Activated naive CD4-positive, alpha-beta T cell (primary cell): Measurements from ENCODE around the gene CAPN3.

Experiments
- DNase-seq, 4 experiments: peaks; one replicate each; lab custom pipeline; 2025; lab: John Stamatoyannopoulos, UW

The CAPN3 gene

DNA sequence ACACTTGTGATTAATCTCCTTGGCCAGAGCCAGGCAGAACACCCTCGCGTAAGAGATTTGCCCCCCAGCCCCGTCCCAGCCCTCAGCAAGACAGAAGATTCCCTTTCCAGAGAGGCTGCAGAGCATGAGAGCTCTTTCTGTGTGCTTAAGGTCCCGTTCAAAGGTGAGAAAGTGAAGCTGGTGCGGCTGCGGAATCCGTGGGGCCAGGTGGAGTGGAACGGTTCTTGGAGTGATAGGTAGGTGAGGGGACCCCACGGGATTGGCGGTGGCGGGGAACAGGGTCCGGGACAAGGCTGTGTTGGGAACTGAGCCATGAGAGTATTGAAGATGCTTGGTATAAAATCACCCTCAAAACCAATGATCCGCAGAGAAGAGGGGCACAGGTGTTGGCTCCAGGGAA is 34.8 kb downstream of the CAPN3 start:
- DNase-seq, result no peak

GRCh38 chr15:42395838-42396237 is 36.5 kb downstream of the CAPN3 start:
- no peak for DNase-seq

GRCh38 chr15:42401544-42402454 is 42.5 kb downstream of the CAPN3 start:
- DNase-seq, result no peak

GRCh38 chr15:42402455-42403205 is 43.3 kb downstream of the CAPN3 start:
- DNase-seq, result no peak

GRCh38 chr15:42403389-42403788 is 44.1 kb downstream of the CAPN3 start:
- DNase-seq, result no peak

DNA sequence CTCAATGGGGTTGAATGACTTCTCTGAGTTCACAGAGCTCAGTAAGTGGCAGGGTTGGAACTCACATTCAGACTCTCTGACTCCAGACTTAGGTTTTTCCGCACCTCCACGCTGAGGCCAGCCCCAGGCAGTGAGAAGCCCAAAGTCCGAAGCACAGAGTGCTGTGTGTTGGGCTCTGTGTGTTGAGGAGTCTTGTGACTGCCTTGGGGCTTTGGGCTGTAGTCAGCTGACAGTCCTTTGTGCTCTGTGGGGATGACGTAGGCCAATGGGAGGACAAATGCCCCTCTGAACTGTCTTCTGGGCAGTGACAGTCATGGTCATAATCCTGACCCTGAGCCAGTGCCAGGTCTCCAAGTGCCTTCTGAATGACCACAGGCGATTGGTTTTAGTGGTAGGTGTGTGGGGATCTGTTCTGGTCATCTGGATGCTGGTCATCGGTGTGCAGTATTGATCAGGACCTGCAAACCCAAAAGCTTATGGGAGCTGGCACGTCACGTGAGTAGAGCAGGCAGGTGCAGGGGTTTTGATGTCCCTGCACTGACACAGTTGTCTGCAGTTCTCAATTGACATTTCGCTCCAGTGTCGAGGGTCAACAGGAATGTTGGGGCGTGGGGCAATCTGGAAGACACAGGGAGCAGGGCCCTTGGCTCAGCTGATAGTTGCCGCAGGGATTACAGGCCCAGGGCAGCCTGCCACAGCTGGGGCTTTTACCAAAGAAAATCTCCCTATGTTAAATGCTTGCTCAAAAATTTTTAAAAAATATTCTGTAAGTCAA is 45.3 kb downstream of the CAPN3 start:
- no peak for DNase-seq

GRCh38 chr15:42405863-42406482 is 46.7 kb downstream of the CAPN3 start:
- no peak for DNase-seq

GRCh38 chr15:42408178-42408577 is 48.9 kb downstream of the CAPN3 start:
- DNase-seq, result no peak

DNA sequence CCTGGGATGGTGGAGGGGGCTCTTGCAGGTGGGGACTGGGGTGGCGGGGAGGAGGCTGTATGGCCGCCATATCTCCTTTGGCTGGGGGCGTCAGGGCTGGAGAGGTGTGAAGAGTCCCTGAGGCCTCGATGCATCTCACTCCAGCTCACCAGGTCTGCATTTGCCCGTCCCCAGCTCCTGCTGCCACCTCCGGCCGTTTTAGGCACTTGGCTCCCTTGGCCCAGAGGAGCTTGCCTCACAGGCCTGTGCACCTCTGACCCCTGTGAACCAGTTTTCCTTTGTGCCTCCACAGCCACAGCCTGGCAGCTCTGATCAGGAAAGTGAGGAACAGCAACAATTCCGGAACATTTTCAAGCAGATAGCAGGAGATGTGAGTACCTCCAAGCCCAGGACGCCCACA is 49.7 kb downstream of the CAPN3 start:
- DNase-seq, result no peak

DNA sequence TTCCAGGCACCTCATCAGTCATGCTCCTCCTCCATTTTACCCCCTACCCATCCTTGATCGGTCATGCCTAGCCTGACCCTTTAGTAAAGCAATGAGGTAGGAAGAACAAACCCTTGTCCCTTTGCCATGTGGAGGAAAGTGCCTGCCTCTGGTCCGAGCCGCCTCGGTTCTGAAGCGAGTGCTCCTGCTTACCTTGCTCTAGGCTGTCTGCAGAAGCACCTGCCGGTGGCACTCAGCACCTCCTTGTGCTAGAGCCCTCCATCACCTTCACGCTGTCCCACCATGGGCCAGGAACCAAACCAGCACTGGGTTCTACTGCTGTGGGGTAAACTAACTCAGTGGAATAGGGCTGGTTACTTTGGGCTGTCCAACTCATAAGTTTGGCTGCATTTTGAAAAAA is 52.6 kb downstream of the CAPN3 start:
- DNase-seq, result no peak

DNA sequence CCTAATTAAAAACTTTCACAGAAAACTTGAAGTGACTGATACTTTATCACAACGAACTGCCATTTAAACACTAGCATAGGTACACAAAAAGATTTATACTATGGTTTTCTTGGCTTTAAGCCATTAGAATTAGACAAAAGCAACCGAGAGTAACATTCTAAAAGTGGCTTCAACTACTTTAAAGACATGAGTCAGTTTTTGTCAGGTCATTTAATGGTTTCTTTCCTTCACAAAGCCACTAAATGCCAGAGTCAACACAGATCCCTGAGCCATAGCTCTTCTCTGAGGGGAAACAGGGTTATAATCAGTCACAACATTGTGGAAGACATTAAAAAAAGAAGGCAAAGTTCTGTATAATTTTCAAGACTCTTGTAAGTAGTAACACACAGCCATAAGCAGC is 54.6 kb downstream of the CAPN3 start:
- no peak for DNase-seq

DNA sequence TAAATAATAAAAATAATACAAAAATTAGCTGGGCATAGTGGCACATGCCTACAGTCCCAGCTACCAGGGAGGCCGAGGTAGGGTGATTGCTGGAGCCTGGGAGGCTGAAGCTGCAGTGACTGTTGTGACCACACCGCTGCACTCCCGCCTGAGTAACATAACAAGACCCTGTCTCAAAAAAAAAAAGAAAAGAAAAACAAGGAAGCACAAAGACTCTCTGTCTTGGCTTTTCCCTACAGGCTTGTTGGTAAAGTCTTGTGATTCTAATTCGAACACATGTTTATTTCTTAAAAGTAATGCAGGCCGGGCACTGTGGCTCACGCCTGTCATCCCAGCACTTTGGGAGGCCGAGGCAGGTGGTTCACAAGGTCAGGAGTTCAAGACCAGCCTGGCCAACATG is 60.1 kb downstream of the CAPN3 start:
- DNase-seq, result no peak

- DNase-seq, result no peak
Observed at GRCh38 chr15:42421376-42421775, 62.1 kb downstream of the CAPN3 start.

DNA sequence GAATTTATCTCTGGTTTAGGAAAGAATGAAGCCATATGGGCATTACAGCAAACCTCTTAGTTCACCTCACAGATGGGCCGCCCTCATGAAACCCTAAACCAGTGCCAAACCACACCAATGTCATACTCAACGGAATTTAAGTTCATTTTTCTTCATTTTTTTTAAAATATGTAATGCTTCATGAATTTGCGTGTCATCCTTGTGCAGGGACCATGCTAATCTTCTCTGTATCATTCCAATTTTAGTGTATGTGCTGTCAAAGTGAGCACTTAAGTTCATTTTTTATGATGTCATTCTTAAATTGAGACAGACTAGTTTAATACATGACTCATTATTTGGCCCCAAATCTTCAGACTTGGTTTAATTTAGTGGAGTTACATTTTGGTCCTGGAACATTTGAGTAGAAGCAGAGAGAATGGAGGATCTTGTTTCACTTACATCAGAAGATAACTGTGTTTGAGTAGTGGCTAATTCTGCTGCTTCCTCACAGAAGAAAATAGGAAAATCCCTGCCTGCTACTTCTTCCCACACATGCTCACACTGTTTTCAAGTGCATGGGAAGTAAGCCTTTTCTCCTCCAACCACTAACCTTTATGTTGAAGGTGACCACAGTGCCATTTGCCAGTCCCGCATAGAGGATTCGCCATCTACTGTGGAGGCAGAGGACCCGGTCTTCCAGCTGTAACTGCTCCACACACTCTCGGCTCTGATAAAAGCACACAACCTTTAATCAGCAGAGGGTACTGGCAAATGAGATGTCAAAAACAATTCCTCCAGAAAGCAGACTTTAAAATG is 68.3 kb downstream of the CAPN3 start:
- DNase-seq, result no peak

- no peak for DNase-seq
Observed at GRCh38 chr15:42444415-42445063, 85.2 kb downstream of the CAPN3 start.

DNA sequence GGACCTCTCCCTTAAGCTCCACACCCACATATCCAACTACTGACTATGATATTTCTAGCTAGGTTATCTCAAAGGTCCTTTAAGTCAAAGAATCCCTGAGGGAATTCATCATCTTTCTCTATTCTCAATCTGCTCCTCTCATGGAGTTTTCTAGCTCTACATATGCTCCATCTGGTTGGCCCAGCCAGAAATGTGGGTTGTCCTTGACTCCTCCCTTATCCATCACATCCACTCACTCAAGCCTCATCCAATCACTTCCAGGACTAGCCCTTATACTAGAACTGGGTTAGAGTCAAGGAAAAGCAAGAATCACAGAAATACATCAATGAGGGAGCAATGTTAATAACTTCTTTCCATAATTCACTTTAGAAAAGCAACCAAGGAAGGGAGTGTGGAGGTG is 86.2 kb downstream of the CAPN3 start:
- no peak for DNase-seq

DNA sequence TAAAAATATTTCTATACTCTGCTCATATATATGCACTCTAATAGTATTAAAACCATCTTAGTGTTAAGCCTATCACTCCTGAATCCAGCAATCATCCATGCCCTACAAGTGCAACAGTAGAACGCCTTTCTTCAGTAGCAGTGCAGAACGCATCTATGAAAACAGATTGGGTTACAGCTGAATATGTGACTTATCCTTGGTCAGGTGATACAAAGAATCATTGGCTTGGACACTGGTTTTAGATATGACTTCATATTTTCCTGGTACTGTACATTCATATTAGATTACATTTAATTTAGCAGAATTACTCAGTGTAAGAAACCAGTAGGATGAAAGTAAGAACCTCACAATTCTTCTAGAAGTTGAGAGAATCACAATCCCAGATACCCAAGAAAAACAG is 88.3 kb downstream of the CAPN3 start:
- no peak for DNase-seq

DNA sequence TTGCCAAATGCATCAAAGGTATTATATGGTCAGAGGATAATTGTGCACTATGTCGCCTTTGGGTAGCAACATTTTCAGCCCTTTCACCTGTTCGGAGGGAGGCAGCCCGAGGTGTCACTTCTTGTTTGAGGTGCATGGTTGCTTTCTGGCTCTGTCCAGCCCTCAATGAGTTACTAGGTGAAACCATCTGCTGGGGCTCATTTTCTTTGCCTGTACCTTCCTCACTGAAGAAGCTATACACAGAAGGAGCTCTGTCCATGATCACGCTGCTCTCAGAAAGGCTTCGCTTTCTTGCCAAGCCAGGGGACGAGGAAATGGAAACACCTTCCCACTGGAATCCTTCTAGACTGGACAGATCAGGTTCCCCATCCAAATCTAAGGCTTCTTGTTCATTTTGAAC is 89.0 kb downstream of the CAPN3 start:
- no peak for DNase-seq

GRCh38 chr15:42449770-42450424 is 90.6 kb downstream of the CAPN3 start:
- DNase-seq, result no peak

- no peak for DNase-seq
Observed at GRCh38 chr15:42450425-42450790, 91.1 kb downstream of the CAPN3 start.
